ENCODE data around the gene MGST2.
A peak's percentile ranks its signal among the peaks of the same experiment; 100 is the strongest.

Gene MGST2

GRCh38 chr4:139645458-139645857, 20.2 kb upstream of the MGST2 start:
- DNase-seq, result no peak

- no peak for DNase-seq
These were observed 18.4 kb upstream of the MGST2 start for GRCh38 chr4:139647184-139647583.

- DNase-seq, result no peak
These were observed 17.7 kb upstream of the MGST2 start for GRCh38 chr4:139647952-139648351.

GRCh38 chr4:139651282-139652194, 14.1 kb upstream of the MGST2 start:
- DNase-seq, result peak; percentile 20

- no peak for DNase-seq
These were observed 11.1 kb upstream of the MGST2 start for GRCh38 chr4:139654516-139654915.

- no peak for DNase-seq
These were observed 10.5 kb upstream of the MGST2 start for GRCh38 chr4:139655116-139655515.

- DNase-seq, result peak; percentile 25
These were observed 8.8 kb upstream of the MGST2 start for GRCh38 chr4:139656614-139657486.

GRCh38 chr4:139658185-139658584, 7.4 kb upstream of the MGST2 start:
- DNase-seq, result no peak

GRCh38 chr4:139658586-139659382, 6.8 kb upstream of the MGST2 start:
- no peak for DNase-seq

GRCh38 chr4:139659735-139660424, 5.7 kb upstream of the MGST2 start:
- no peak for DNase-seq

- no peak for DNase-seq
These were observed 5.0 kb upstream of the MGST2 start for GRCh38 chr4:139660568-139661043.

- DNase-seq, result no peak
These were observed 2.0 kb upstream of the MGST2 start for GRCh38 chr4:139663561-139664138.

GRCh38 chr4:139664442-139664841, 1.2 kb upstream of the MGST2 start:
- DNase-seq, result no peak

GRCh38 chr4:139665079-139665689, 435 bp upstream of the MGST2 start:
- no peak for DNase-seq

GRCh38 chr4:139666735-139667281, 1.2 kb downstream of the MGST2 start:
- DNase-seq, result no peak

- no peak for DNase-seq
These were observed 2.4 kb downstream of the MGST2 start for GRCh38 chr4:139668036-139668435.

GRCh38 chr4:139668658-139669201, 3.1 kb downstream of the MGST2 start:
- no peak for DNase-seq

- no peak for DNase-seq
These were observed 3.7 kb downstream of the MGST2 start for GRCh38 chr4:139669335-139669734.

- no peak for DNase-seq
These were observed 4.3 kb downstream of the MGST2 start for GRCh38 chr4:139669890-139670289.

- no peak for DNase-seq
These were observed 5.2 kb downstream of the MGST2 start for GRCh38 chr4:139670775-139671174.

GRCh38 chr4:139672215-139672614, 6.6 kb downstream of the MGST2 start:
- DNase-seq, result no peak
